ENCODE results near the gene CCDC102A. TPM values are rescaled to one million over a fixed set of nuclear protein-coding genes. Genes with fewer than 3 reads are reported as not detected.

The CCDC102A gene
- total and polyA plus RNA-seq, 4 donors = 12.9 to 21.9 (median 14.7) TPM

GRCh38 chr16:57530522-57531252 is 5.7 kb downstream of the CCDC102A start:
- Histone ChIP-seq H3K27me3 (ENCODE audit: control insufficient read depth in 1 of 2, insufficient read depth in 2 of 2, low read length in 1 of 2) (no peaks in the 10 kb centered on the region), H3K4me3 (ENCODE audit: low read length in 2 of 2) (no peak overlapping the region), H3K9me3 (ENCODE audit: control insufficient read depth, low read length) (no peaks in the 10 kb centered on the region), H3K36me3 (ENCODE audit: control insufficient read depth in 1 of 2, insufficient read depth in 2 of 2, low read length in 1 of 2) (no peaks in the 10 kb centered on the region), H3K4me1 (ENCODE audit: control insufficient read depth in 1 of 2, insufficient read depth in 2 of 2, low read length in 2 of 2) (no peaks in the 10 kb centered on the region), H3K27ac (ENCODE audit: low read depth in 1 of 2, low read length in 2 of 2) (no peak overlapping the region)
- intact Hi-C loops (cut with DNase I) = no loop called here
- DNase-seq = peak in 1 of 2 donors; percentile 67
- no peak for ATAC-seq (ENCODE audit: low FRiP score)
- 85 to 86% methylated on average over 22 of the region's 22 CpGs for WGBS, 2 donors

- Histone ChIP-seq H3K4me1 (ENCODE audit: control insufficient read depth in 1 of 2, insufficient read depth in 2 of 2, low read length in 2 of 2) (no peaks in the 10 kb centered on the region), H3K27me3 (ENCODE audit: control insufficient read depth in 1 of 2, insufficient read depth in 2 of 2, low read length in 1 of 2) (no peaks in the 10 kb centered on the region), H3K4me3 (ENCODE audit: low read length in 2 of 2) (no peak overlapping the region), H3K27ac (ENCODE audit: low read depth in 1 of 2, low read length in 2 of 2) (no peak overlapping the region), H3K36me3 (ENCODE audit: control insufficient read depth in 1 of 2, insufficient read depth in 2 of 2, low read length in 1 of 2) (no peaks in the 10 kb centered on the region), H3K9me3 (ENCODE audit: control insufficient read depth, low read length) (no peaks in the 10 kb centered on the region)
- intact Hi-C loops (cut with DNase I) = no loop called here
- 47 to 68% methylated on average over 7 of the region's 7 CpGs for WGBS, 2 donors
- DNase-seq (peak; percentile 79 to 84), ATAC-seq (ENCODE audit: low FRiP score) (no peak)
Measured at GRCh38 chr16:57530104-57530521, 6.3 kb downstream of the CCDC102A start.

GRCh38 chr16:57529391-57530103 is 6.8 kb downstream of the CCDC102A start:
- Histone ChIP-seq H3K4me3 (ENCODE audit: low read length in 2 of 2) (no peak overlapping the region), H3K36me3 (ENCODE audit: control insufficient read depth in 1 of 2, insufficient read depth in 2 of 2, low read length in 1 of 2) (no peaks in the 10 kb centered on the region), H3K4me1 (ENCODE audit: control insufficient read depth in 1 of 2, insufficient read depth in 2 of 2, low read length in 2 of 2) (no peaks in the 10 kb centered on the region), H3K9me3 (ENCODE audit: control insufficient read depth, low read length) (no peaks in the 10 kb centered on the region), H3K27me3 (ENCODE audit: control insufficient read depth in 1 of 2, insufficient read depth in 2 of 2, low read length in 1 of 2) (no peaks in the 10 kb centered on the region), H3K27ac (ENCODE audit: low read depth in 1 of 2, low read length in 2 of 2) (no peak overlapping the region)
- WGBS, 2 donors = 85 to 88% methylated on average over 14 of the region's 14 CpGs
- ATAC-seq (ENCODE audit: low FRiP score) = no peak
- no peak for DNase-seq
- intact Hi-C loops (cut with DNase I) = no loop called here

GRCh38 chr16:57528499-57529390 is 7.6 kb downstream of the CCDC102A start:
- no peaks in the 10 kb centered on the region for H3K4me1 ChIP-seq (ENCODE audit: control insufficient read depth in 1 of 2, insufficient read depth in 2 of 2, low read length in 2 of 2)
- H3K36me3 ChIP-seq (ENCODE audit: control insufficient read depth in 1 of 2, insufficient read depth in 2 of 2, low read length in 1 of 2) = no peaks in the 10 kb centered on the region
- 73 to 80% methylated on average over 109 to 126 of the region's 126 CpGs for WGBS, 2 donors
- no peak overlapping the region for H3K27ac ChIP-seq (ENCODE audit: low read depth in 1 of 2, low read length in 2 of 2)
- no peak overlapping the region for H3K4me3 ChIP-seq (ENCODE audit: low read length in 2 of 2)
- DNase-seq (peak in 1 of 2 donors; percentile 78), ATAC-seq (ENCODE audit: low FRiP score) (no peak)
- intact Hi-C loops (cut with DNase I) = no loop called here
- H3K9me3 ChIP-seq (ENCODE audit: control insufficient read depth, low read length) = no peaks in the 10 kb centered on the region
- H3K27me3 ChIP-seq (ENCODE audit: control insufficient read depth in 1 of 2, insufficient read depth in 2 of 2, low read length in 1 of 2) = no peaks in the 10 kb centered on the region

GRCh38 chr16:57527610-57528360 is 8.6 kb downstream of the CCDC102A start:
- intact Hi-C loops (cut with DNase I) = no loop called here
- DNase-seq (peak in 1 of 2 donors; percentile 33), ATAC-seq (ENCODE audit: low FRiP score) (no peak)
- Histone ChIP-seq H3K27ac (ENCODE audit: low read depth in 1 of 2, low read length in 2 of 2) (no peak overlapping the region), H3K27me3 (ENCODE audit: control insufficient read depth in 1 of 2, insufficient read depth in 2 of 2, low read length in 1 of 2) (no peaks in the 10 kb centered on the region), H3K9me3 (ENCODE audit: control insufficient read depth, low read length) (no peaks in the 10 kb centered on the region), H3K36me3 (ENCODE audit: control insufficient read depth in 1 of 2, insufficient read depth in 2 of 2, low read length in 1 of 2) (no peaks in the 10 kb centered on the region), H3K4me3 (ENCODE audit: low read length in 2 of 2) (no peak overlapping the region), H3K4me1 (ENCODE audit: control insufficient read depth in 1 of 2, insufficient read depth in 2 of 2, low read length in 2 of 2) (no peaks in the 10 kb centered on the region)
- 90 to 91% methylated on average over 19 of the region's 19 CpGs for WGBS, 2 donors

GRCh38 chr16:57527027-57527426 is 9.3 kb downstream of the CCDC102A start:
- DNase-seq (peak in 1 of 2 donors; percentile 45), ATAC-seq (ENCODE audit: low FRiP score) (no peak)
- no peaks in the 10 kb centered on the region for H3K4me1 ChIP-seq (ENCODE audit: control insufficient read depth in 1 of 2, insufficient read depth in 2 of 2, low read length in 2 of 2)
- intact Hi-C loops (cut with DNase I) = no loop called here
- no peaks in the 10 kb centered on the region for H3K27me3 ChIP-seq (ENCODE audit: control insufficient read depth in 1 of 2, insufficient read depth in 2 of 2, low read length in 1 of 2)
- no peaks in the 10 kb centered on the region for H3K9me3 ChIP-seq (ENCODE audit: control insufficient read depth, low read length)
- no peak overlapping the region for H3K27ac ChIP-seq (ENCODE audit: low read depth in 1 of 2, low read length in 2 of 2)
- 80 to 88% methylated on average over 4 of the region's 4 CpGs for WGBS, 2 donors
- H3K36me3 ChIP-seq (ENCODE audit: control insufficient read depth in 1 of 2, insufficient read depth in 2 of 2, low read length in 1 of 2) = no peaks in the 10 kb centered on the region
- no peak overlapping the region for H3K4me3 ChIP-seq (ENCODE audit: low read length in 2 of 2)

GRCh38 chr16:57526498-57526897 is 9.9 kb downstream of the CCDC102A start:
- intact Hi-C loops (cut with DNase I) = no loop called here
- 89 to 98% methylated on average over 6 of the region's 6 CpGs for WGBS, 2 donors
- DNase-seq = peak in 1 of 2 donors; percentile 49

GRCh38 chr16:57525761-57526160 is 10.6 kb downstream of the CCDC102A start:
- WGBS, 2 donors = 88 to 89% methylated on average over 18 of the region's 18 CpGs
- Histone ChIP-seq H3K4me1 (ENCODE audit: control insufficient read depth in 1 of 2, insufficient read depth in 2 of 2, low read length in 2 of 2) (no peaks in the 10 kb centered on the region), H3K4me3 (ENCODE audit: low read length in 2 of 2) (no peak overlapping the region), H3K27ac (ENCODE audit: low read depth in 1 of 2, low read length in 2 of 2) (no peak overlapping the region), H3K9me3 (ENCODE audit: control insufficient read depth, low read length) (no peaks in the 10 kb centered on the region), H3K27me3 (ENCODE audit: control insufficient read depth in 1 of 2, insufficient read depth in 2 of 2, low read length in 1 of 2) (no peaks in the 10 kb centered on the region), H3K36me3 (ENCODE audit: control insufficient read depth in 1 of 2, insufficient read depth in 2 of 2, low read length in 1 of 2) (no peaks in the 10 kb centered on the region)
- ATAC-seq (ENCODE audit: low FRiP score) (no peak), DNase-seq (no peak)
- intact Hi-C loops (cut with DNase I) = no loop called here

More at GRCh38 chr16:57526498-57526897, 9.9 kb downstream of the CCDC102A start:
- no peak for ATAC-seq (ENCODE audit: low FRiP score)
- no peaks in the 10 kb centered on the region for H3K4me1 ChIP-seq (ENCODE audit: control insufficient read depth in 1 of 2, insufficient read depth in 2 of 2, low read length in 2 of 2)
- no peak overlapping the region for H3K4me3 ChIP-seq (ENCODE audit: low read length in 2 of 2)
- H3K36me3 ChIP-seq (ENCODE audit: control insufficient read depth in 1 of 2, insufficient read depth in 2 of 2, low read length in 1 of 2) = no peaks in the 10 kb centered on the region
- no peaks in the 10 kb centered on the region for H3K9me3 ChIP-seq (ENCODE audit: control insufficient read depth, low read length)
- H3K27me3 ChIP-seq (ENCODE audit: control insufficient read depth in 1 of 2, insufficient read depth in 2 of 2, low read length in 1 of 2) = no peaks in the 10 kb centered on the region
- no peak overlapping the region for H3K27ac ChIP-seq (ENCODE audit: low read depth in 1 of 2, low read length in 2 of 2)
